GM12878 (cell line): ENCODE measurements around the gene FBXL7. TPM values are rescaled to one million over a fixed set of nuclear protein-coding genes. Genes with fewer than 3 reads are reported as not detected.

Experiments used
- ATAC-seq: fragments of 200-7000 bp; cut with Tn5 transposase; 3 replicates; pipeline ENCODE4 v1.9.1; 2020; ENCODE audit warnings: mild to moderate bottlenecking, moderate library complexity
- BruUV-seq: library from RNA; stranded (reverse); fragments of 400-500 nt; replicated peaks from 2 replicates; lab custom pipeline; 2021; lab: Mats Ljungman, UMichigan
- CTCF ChIA-PET: fragments of 300-600 bp; sonication (Branson Sonifier 250); formaldehyde crosslinking; extraction: SDS; loops from one replicate; lab custom pipeline; 2021; ENCODE audit warnings: inconsistent platforms; lab: Yijun Ruan, JAX
- POLR2A ChIA-PET: fragments of 350-600 bp; formaldehyde crosslinking; extraction: SDS; loops from one replicate; lab custom pipeline; 2021; ENCODE audit warnings: inconsistent platforms; lab: Charles Lee
- RAD21 ChIA-PET: fragments of 300-600 bp; sonication (Branson Sonifier 250); formaldehyde crosslinking; loops from one replicate; lab custom pipeline; 2023; ENCODE audit warnings: antibody characterized with exemption; ENCODE audit not compliant: unreplicated experiment; lab: Charles Lee
- SMC1A ChIA-PET: fragments of 300-600 bp; sonication (Branson Sonifier 250); formaldehyde crosslinking; loops from one replicate; lab custom pipeline; 2023; ENCODE audit not compliant: unreplicated experiment, uncharacterized antibody; lab: Charles Lee
- DNase-seq: peaks from one replicate; pipeline ENCODE4 v3.0.0-alpha.2; 2011; ENCODE audit warnings: low read depth, low spot score
- FAIRE-seq: peaks from 3 replicates; lab custom pipeline; 2011; peaks lifted over from hg19 to GRCh38; lab: Jason Lieb, UNC
- H2AFZ ChIP-seq: 2 replicates; pipeline ENCODE4 v1.6.0; 2011; ENCODE audit warnings: low read depth, low read length, control low read depth; ENCODE audit not compliant: control insufficient read depth
- H3K27ac ChIP-seq: 2 replicates; pipeline ENCODE4 v1.5.1; 2011; ENCODE audit warnings: control low read depth; ENCODE audit not compliant: control insufficient read depth, insufficient read depth
- H3K27me3 ChIP-seq, 2 experiments: replicated peaks in 1 of 2; 2 replicates each; pipeline versions ENCODE4 v1.6.0 to v1.6.1; 2011; ENCODE audit warnings: low read length in 1 of 2; ENCODE audit not compliant: control insufficient read depth in 2 of 2, insufficient read depth in 2 of 2
- H3K36me3 ChIP-seq, 2 experiments: 2 replicates each; pipeline ENCODE4 v1.5.1; 2011; ENCODE audit warnings: low read length in 1 of 2; ENCODE audit not compliant: control insufficient read depth in 2 of 2, insufficient read depth in 2 of 2
- H3K4me1 ChIP-seq: 2 replicates; pipeline ENCODE4 v1.6.1; 2011; ENCODE audit warnings: mild to moderate bottlenecking, low read length, moderate library complexity, mixed read lengths; ENCODE audit not compliant: control insufficient read depth, insufficient read depth
- H3K4me2 ChIP-seq: 2 replicates; pipeline ENCODE4 v1.6.0; 2011; ENCODE audit warnings: control low read depth; ENCODE audit not compliant: control insufficient read depth, insufficient read depth
- H3K4me3 ChIP-seq: fragments of 200-600 bp; sonication (generic); 2 replicates; pipeline ENCODE4 v1.5.1; 2016
- H3K79me2 ChIP-seq: 2 replicates; pipeline ENCODE4 v1.6.0; 2011; ENCODE audit warnings: low read length; ENCODE audit not compliant: control insufficient read depth, insufficient read depth
- H3K9ac ChIP-seq: 2 replicates; pipeline ENCODE4 v1.8.0; 2011; ENCODE audit warnings: low read length, control low read depth, mixed read lengths; ENCODE audit not compliant: control insufficient read depth, insufficient read depth
- H3K9me3 ChIP-seq: replicated peaks from 3 replicates; pipeline ENCODE4 v1.5.1; 2011; ENCODE audit warnings: mild to moderate bottlenecking, low read length; ENCODE audit not compliant: control insufficient read depth, insufficient read depth
- H4K20me1 ChIP-seq: 2 replicates; pipeline ENCODE4 v1.6.0; 2011; ENCODE audit not compliant: control insufficient read depth, insufficient read depth
- CHD4 ChIP-seq: fragments of 200-600 bp; sonication (generic); IDR thresholded peaks from 2 replicates; pipeline ENCODE4 v1.6.1; 2016; ENCODE audit warnings: mild to moderate bottlenecking
- EGR1 ChIP-seq, 2 experiments: IDR thresholded peaks; 1 replicate in 1 of 2; 2 replicates in 1 of 2; pipeline ENCODE4 v1.6.1; 2011 to 2012; ENCODE audit warnings: low read depth in 2 of 2, low read length in 2 of 2, borderline replicate concordance in 1 of 2, mild to moderate bottlenecking in 1 of 2, moderate library complexity in 1 of 2
- IKZF1 ChIP-seq: fragments of 450-650 bp; conservative IDR thresholded peaks from 2 replicates; pipeline ENCODE4 v1.6.1; 2017; ENCODE audit warnings: antibody characterized with exemption, mild to moderate bottlenecking
- KLF5 ChIP-seq: fragments of 450-650 bp; IDR thresholded peaks from 2 replicates; pipeline ENCODE4 v1.6.1; 2014; ENCODE audit warnings: mild to moderate bottlenecking; ENCODE audit not compliant: partially characterized antibody
- NFXL1 ChIP-seq: fragments of 450-650 bp; IDR thresholded peaks from 2 replicates; pipeline ENCODE4 v1.6.1; 2017; ENCODE audit warnings: antibody characterized with exemption, mild to moderate bottlenecking, borderline replicate concordance
- PAX8 ChIP-seq: fragments of 450-650 bp; IDR thresholded peaks from 2 replicates; pipeline ENCODE4 v1.6.1; 2017; ENCODE audit warnings: mild to moderate bottlenecking, moderate library complexity
- RAD21 ChIP-seq: IDR thresholded peaks from 2 replicates; pipeline ENCODE4 v1.6.1; 2011; ENCODE audit warnings: mild to moderate bottlenecking, low read depth, low read length, moderate library complexity; ENCODE audit not compliant: insufficient read depth
- SKIL ChIP-seq: fragments of 450-650 bp; IDR thresholded peaks from 2 replicates; pipeline ENCODE4 v1.6.1; 2017; ENCODE audit warnings: mild to moderate bottlenecking, low read depth, inconsistent platforms; ENCODE audit not compliant: poor library complexity, severe bottlenecking
- TCF3 ChIP-seq: IDR thresholded peaks from 2 replicates; pipeline ENCODE4 v1.6.1; 2012; ENCODE audit warnings: low read depth, mild to moderate bottlenecking, low read length, borderline replicate concordance; ENCODE audit not compliant: insufficient read depth
- WGBS: methylation state at CpG from one replicate; pipeline ENCODE4 v1.1.6; 2016; ENCODE audit warnings: low lambda C conversion rate; ENCODE audit not compliant: insufficient replicate concordance, insufficient coverage; ENCODE audit errors: missing lambda C conversion rate; 5-methylcytosine and 5-hydroxymethylcytosine counted together
- in situ Hi-C: fragments of 300-500 bp; cut with MboI; formaldehyde crosslinking; loops from 9 replicates; pipeline ENCODE4 v1.14.3; 2018; ENCODE audit warnings: mixed read lengths
- intact Hi-C: fragments of 100-400 bp; cut with micrococcal nuclease; formaldehyde crosslinking; loops from one replicate; pipeline ENCODE4 v1.14.2; 2022; ENCODE audit not compliant: unreplicated experiment
- polyA plus RNA-seq, 11 experiments: library from polyadenylated mRNA; depleted of rRNA in 4 of 11; unstranded in 6 of 11; stranded (reverse) in 5 of 11; fragments of >200 nt; fragmentation: Nextera tagmentation in 4 of 11; fragmentation: Illumina TruSeq in 1 of 11; extraction: Ambion mirVana in 4 of 11; extraction: Trizol in 1 of 11; gene quantifications; 1 replicate in 1 of 11; 2 replicates in 10 of 11; pipeline versions ENCODE4 v1.2.1 to v1.2.3, GENCODE V29; 2011 to 2016; ENCODE audit warnings: inconsistent platforms in 2 of 11, missing spikeins in 2 of 11, low read depth in 1 of 11
- total RNA-seq, 4 experiments: library from RNA; depleted of rRNA in 3 of 4; stranded (reverse); fragments of >200 nt in 3 of 4; fragmentation: Illumina TruSeq in 1 of 4; extraction: Trizol in 1 of 4; gene quantifications; 2 replicates each; pipeline versions ENCODE4 v1.2.1 to v1.2.3, GENCODE V29; 2013 to 2021
- TF ChIP-seq, protein P1 (sequence below): fragments of 450-650 bp; IDR thresholded peaks from 2 replicates; pipeline ENCODE4 v1.6.1; 2016; ENCODE audit warnings: mild to moderate bottlenecking

Gene FBXL7
- total and polyA plus RNA-seq, 10 of the 15 experiments (the other 5 are each of a cell fraction or from before 2014, with no cell fraction given), result 0.03 to 0.44 (median 0.16) TPM

- ChIA-PET RAD21 (no interaction called here), POLR2A (no interaction called here), CTCF (no interaction called here), SMC1A (no interaction called here)
- BruUV-seq, result no TSS peak
- Histone ChIP-seq H3K9ac (no peak overlapping the region), H3K27ac (no peak overlapping the region), H3K4me1 (no peaks in the 10 kb centered on the region), H3K4me3 (no peak overlapping the region), H4K20me1 (no peaks in the 10 kb centered on the region), H2AFZ (no peak overlapping the region), H3K36me3 (no peaks in the 10 kb centered on the region), H3K79me2 (no peaks in the 10 kb centered on the region), H3K9me3 (no peaks in the 10 kb centered on the region), H3K27me3 (no peaks in the 10 kb centered on the region), H3K4me2 (no peak overlapping the region)
- no peak for TF ChIP-seq NFXL1
- DNase-seq (no peak), FAIRE-seq (no peak), ATAC-seq (no peak)
- intact Hi-C loops, result no loop called here
- in situ Hi-C loops, result no loop called here
- WGBS, result 20% methylated on average over 2 of the region's 2 CpGs
Observed at GRCh38 chr5:15980835-15981234, 480.9 kb downstream of the FBXL7 start.

GRCh38 chr5:15983392-15983791, 483.4 kb downstream of the FBXL7 start:
- in situ Hi-C loops, result no loop called here
- POLR2A ChIA-PET, result no interaction called here
- TF ChIP-seq PAX8 (no peak), EGR1 (IDR thresholded peaks at IDR 0.05; ENCODE audit: borderline replicate concordance in 1 of 2, low read depth in 2 of 2, low read length in 2 of 2) (no peak), CHD4 (no peak), KLF5 (no peak), TCF3 (no peak), IKZF1 (no peak), SKIL (no peak), RAD21 (no peak)
- TF ChIP-seq, protein P1, sequence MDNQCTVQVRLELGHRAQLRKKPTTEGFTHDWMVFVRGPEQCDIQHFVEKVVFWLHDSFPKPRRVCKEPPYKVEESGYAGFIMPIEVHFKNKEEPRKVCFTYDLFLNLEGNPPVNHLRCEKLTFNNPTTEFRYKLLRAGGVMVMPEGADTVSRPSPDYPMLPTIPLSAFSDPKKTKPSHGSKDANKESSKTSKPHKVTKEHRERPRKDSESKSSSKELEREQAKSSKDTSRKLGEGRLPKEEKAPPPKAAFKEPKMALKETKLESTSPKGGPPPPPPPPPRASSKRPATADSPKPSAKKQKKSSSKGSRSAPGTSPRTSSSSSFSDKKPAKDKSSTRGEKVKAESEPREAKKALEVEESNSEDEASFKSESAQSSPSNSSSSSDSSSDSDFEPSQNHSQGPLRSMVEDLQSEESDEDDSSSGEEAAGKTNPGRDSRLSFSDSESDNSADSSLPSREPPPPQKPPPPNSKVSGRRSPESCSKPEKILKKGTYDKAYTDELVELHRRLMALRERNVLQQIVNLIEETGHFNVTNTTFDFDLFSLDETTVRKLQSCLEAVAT, result no peak

More at GRCh38 chr5:15983392-15983791, 483.4 kb downstream of the FBXL7 start:
- no peak overlapping the region for H3K9ac ChIP-seq
- no peak overlapping the region for H3K4me2 ChIP-seq
- DNase-seq, result no peak
- no TSS peak for BruUV-seq
- H4K20me1 ChIP-seq, result no peaks in the 10 kb centered on the region
- 0% methylated on average over 1 of the region's 1 CpG for WGBS
- H3K79me2 ChIP-seq, result no peaks in the 10 kb centered on the region
- CTCF ChIA-PET, result no interaction called here
- no peaks in the 10 kb centered on the region for H3K27me3 ChIP-seq
- FAIRE-seq, result no peak
- no peaks in the 10 kb centered on the region for H3K9me3 ChIP-seq
- no peak; the same call in 2 of the 3 replicates for ATAC-seq
- H3K4me3 ChIP-seq, result no peak overlapping the region
- no peaks in the 10 kb centered on the region for H3K36me3 ChIP-seq
- no peaks in the 10 kb centered on the region for H3K4me1 ChIP-seq
- H2AFZ ChIP-seq, result no peak overlapping the region
- SMC1A ChIA-PET, result no interaction called here
- intact Hi-C loops, result no loop called here
- RAD21 ChIA-PET, result no interaction called here
- no peak overlapping the region for H3K27ac ChIP-seq
